Measurements from ENCODE around the gene MICALL2.
"Not testable (repeated sequence)": the region's sequence is repeated elsewhere in the genome, so short reads cannot be mapped to it uniquely, and the experiment has no call there.

Gene MICALL2

GRCh38 chr7:1449951-1450350 is 9.3 kb downstream of the MICALL2 start:
- in situ Hi-C loops (cut with MboI; ENCODE audit: low sequenced_read_pairs): no loop called here

GRCh38 chr7:1449501-1449900 is 9.8 kb downstream of the MICALL2 start:
- in situ Hi-C loops (cut with MboI; ENCODE audit: low sequenced_read_pairs): no loop called here

- in situ Hi-C loops (cut with MboI; ENCODE audit: low sequenced_read_pairs): no loop called here
Measured at GRCh38 chr7:1448958-1449357, 10.3 kb downstream of the MICALL2 start.

- in situ Hi-C loops (cut with MboI; ENCODE audit: low sequenced_read_pairs): no loop called here
Measured at GRCh38 chr7:1447551-1448244, 11.6 kb downstream of the MICALL2 start.

GRCh38 chr7:1447112-1447511 is 12.2 kb downstream of the MICALL2 start:
- in situ Hi-C loops (cut with MboI; ENCODE audit: low sequenced_read_pairs): no loop called here

DNA sequence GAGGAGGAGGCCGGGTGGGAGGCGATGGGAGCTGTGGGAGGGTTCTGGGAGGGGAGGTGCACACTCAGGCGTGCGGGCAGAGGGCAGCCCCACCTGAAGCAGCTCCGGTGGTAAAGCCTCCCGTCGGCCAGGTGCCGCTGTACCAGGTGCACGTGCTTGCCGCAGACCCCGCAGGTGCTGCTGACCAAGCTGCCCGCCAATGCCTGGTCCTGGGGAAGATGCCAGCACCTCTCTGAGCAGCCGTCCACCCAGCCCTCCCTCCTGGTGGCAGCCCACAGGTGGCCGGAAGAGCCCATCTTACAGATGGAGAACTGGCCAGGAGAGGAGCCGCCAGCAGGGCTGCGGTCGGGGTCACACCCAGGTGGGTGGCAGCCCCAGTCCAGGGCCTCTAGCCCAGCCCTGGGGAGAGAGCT is 12.6 kb downstream of the MICALL2 start:
- in situ Hi-C loops (cut with MboI; ENCODE audit: low sequenced_read_pairs): no loop called here

GRCh38 chr7:1446026-1446425 is 13.2 kb downstream of the MICALL2 start:
- in situ Hi-C loops (cut with MboI; ENCODE audit: low sequenced_read_pairs): not testable (repeated sequence)

DNA sequence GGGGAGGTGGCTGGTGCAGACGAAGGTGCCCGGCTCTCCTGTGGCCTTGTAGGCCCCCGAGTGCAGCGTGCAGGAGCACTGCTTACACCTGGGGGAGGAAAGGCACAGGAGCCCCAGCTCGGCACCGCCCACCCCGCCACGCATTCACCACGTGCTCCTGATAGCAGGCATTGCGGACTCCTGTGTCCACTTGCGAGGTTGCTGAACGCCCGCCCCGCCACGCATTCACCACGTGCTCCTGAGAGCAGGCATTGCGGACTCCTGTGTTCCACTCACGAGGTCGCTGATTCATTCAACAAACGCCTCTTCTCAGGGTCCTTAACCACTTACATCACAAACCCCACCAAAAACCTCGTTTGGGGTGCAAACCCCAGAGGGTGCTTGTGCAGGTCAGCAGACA is 13.9 kb downstream of the MICALL2 start:
- in situ Hi-C loops (cut with MboI; ENCODE audit: low sequenced_read_pairs): no loop called here

GRCh38 chr7:1444925-1445322 is 14.3 kb downstream of the MICALL2 start:
- in situ Hi-C loops (cut with MboI; ENCODE audit: low sequenced_read_pairs): no loop called here

DNA sequence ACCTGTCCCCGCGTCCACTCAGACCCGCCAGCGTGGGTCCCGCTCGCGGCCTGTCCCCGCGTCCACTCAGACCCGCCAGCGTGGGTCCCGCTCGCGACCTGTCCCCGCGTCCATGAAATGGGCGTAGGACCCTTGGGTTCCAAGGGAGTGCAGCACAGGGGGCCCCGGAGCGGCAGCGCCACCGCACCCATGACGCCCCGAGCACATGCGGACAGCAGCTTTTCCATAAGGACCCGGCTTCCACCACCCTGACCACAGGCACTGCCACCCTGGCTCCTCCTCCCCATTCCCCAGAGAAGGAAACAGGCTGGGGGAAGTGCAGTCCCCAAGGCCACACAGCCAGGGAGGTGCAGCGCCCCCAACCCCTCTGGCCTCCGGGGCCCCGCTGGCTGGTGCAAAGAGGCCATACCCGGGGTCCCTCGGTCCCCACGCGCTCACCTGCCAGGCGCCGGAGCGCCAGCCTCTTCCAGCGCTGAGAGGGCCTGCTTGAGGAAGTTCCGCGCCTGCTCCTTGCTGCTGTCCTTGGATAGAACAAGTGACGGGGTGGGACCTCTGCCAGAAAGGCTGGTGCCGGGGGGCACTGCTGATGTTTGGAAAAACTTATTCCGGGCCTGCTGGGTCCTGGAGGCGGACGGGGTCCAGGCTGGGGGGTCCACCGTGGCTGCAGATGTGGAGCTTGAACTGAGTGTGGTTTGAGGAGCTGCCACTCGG is 14.9 kb downstream of the MICALL2 start:
- in situ Hi-C loops (cut with MboI; ENCODE audit: low sequenced_read_pairs): no loop called here

GRCh38 chr7:1443587-1444200 is 15.6 kb downstream of the MICALL2 start:
- in situ Hi-C loops (cut with MboI; ENCODE audit: low sequenced_read_pairs): not testable (repeated sequence)

- in situ Hi-C loops (cut with MboI; ENCODE audit: low sequenced_read_pairs): no loop called here
Measured at GRCh38 chr7:1442355-1443124, 16.7 kb downstream of the MICALL2 start.

DNA sequence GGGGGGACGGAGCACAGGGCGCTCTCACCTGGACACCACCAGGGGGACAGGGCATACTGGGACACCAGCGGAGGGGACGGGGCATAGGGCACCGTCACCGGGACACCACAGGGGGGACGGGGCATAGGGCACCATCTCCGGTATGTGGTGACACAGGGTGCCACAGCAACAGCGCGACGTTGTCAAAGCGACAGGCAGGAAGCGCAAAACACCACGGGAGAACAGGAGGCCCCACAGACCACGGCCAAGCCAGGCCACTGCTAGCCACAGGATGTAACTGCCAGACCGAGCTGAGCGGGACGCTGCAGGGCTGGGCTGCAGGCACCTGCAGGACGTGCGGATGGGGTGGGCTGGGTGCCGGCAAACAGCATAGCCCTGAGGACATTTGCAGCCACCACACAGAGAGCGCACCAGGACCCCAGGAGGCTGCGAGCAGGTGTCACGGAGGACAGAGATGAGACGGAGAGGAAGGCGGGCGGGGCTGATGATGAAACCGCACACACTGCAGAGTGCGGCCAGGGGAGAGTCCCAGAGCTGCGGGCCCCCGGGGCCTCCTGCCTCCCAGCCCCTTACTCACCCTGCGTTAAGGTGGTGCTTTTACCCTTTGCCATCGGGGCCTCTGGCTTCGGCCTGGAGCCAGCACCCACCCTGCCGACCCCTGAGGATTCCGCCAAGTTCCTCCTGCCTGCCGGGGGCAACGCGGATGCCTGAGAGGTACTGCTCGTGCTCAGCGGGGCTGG is 17.5 kb downstream of the MICALL2 start:
- in situ Hi-C loops (cut with MboI; ENCODE audit: low sequenced_read_pairs): no loop called here

DNA sequence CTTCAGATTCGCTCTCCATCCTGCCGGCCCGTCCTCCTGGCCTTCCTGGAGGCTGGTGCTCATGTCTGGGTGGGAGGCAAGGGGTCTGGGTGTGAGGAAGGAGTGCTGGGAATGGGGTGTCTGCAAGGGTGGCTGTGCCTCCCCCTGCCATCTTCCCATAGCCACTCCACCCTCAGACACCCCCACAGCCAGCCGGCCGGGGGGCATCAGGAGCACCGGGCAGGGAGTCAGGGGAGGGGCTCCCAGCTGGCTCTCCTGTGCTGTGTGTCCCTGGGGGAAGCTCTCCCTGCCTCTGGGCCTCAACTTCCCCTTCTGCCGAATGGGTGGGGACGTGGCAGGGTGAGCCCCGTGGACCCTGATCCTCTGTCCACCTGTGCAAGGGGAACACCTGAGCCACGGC is 18.6 kb downstream of the MICALL2 start:
- in situ Hi-C loops (cut with MboI; ENCODE audit: low sequenced_read_pairs): no loop called here

- in situ Hi-C loops (cut with MboI; ENCODE audit: low sequenced_read_pairs): no loop called here
Measured at GRCh38 chr7:1439373-1440363, 19.6 kb downstream of the MICALL2 start.

DNA sequence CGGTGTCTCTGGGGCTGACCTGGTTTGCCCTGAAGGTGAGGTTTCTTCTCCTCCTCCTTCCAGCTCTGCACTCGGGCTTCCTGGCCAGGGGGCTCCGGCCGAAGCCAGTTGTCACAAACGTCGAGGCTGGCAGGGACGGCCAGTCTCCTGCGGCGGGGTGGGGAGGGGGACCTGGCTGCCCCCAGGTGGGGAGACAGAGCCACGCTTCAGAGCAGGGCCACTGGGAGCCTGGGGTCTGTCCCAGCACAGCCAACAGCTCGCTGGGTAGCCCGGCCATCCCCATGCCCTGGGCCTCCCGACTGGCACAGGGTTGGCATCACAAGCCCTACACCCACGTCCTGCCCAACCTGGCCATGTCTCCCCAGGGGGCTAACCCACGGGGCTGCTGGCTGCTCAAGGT is 20.4 kb downstream of the MICALL2 start:
- in situ Hi-C loops (cut with MboI; ENCODE audit: low sequenced_read_pairs): no loop called here

DNA sequence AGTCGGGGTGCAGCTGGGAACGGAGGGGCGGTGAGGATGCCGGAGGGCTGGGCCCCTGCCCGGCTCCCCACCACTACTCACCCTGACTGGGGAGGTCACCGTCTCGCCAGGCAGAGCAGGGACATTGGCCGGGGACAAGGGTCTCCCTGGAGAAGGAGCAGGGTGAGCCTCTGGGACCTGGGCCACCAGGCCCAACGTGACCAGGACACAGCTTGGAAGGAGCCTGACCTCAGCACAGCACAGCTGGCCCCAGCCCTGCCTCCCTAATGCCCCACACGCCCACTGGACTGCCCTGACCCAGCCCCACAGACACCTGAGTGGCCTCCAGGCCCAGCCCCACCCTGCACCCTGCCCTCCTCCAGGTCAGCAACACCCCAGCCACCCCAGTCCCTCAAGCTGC is 21.1 kb downstream of the MICALL2 start:
- in situ Hi-C loops (cut with MboI; ENCODE audit: low sequenced_read_pairs): no loop called here

DNA sequence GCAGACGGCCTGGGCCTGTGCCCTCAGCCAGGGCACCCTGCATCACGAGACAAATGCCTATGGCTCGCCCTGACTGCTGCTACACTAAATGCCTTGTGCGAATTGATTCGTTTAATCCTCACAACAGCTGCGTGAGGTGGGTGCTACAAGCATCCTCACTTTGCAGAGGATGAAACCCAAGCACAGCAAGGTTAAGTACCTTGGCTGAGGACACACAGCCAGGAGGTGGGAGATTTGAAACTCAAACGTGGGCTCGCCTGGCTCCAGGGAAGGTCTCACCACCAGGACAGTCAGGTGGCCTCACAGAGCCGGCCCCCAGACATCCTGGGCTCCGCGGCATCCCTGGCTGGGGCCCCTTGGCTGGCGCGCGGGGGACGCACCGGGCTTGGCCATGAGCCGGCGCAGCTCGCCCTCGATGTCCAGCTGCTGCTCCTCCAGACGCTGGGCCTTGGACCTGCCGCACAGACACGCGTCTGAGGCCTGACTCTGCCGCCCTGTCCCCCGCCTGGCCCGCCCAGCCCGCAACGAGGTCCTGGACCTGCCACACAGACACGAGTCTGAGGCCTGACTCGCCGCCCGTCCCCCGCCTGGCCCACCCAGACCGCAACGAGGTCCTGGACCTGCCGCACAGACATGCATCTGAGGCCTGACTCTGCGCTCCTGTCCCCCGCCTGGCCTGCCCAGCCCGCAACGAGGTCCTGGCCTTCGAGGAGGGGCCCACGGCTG is 22.0 kb downstream of the MICALL2 start:
- in situ Hi-C loops (cut with MboI; ENCODE audit: low sequenced_read_pairs): no loop called here

GRCh38 chr7:1436608-1437007 is 22.7 kb downstream of the MICALL2 start:
- in situ Hi-C loops (cut with MboI; ENCODE audit: low sequenced_read_pairs): no loop called here
